Gastroesophageal sphincter (tissue), 3 donors: ENCODE measurements around the gene PCDHB4.

Experiments used
- CTCF ChIP-seq, 4 experiments: fragments of 200-600 bp in 2 of 4; fragments of 450-650 bp in 2 of 4; sonication (generic) in 1 of 4; IDR thresholded peaks; one replicate each; pipeline ENCODE4 v1.5.1; 2017 to 2019; ENCODE audit warnings: antibody characterized with exemption in 4 of 4, mild to moderate bottlenecking in 2 of 4, moderate library complexity in 2 of 4
- POLR2AphosphoS5 ChIP-seq: sonication (generic); formaldehyde crosslinking; IDR thresholded peaks from one replicate; pipeline ENCODE4 v1.6.1; 2017; ENCODE audit warnings: antibody characterized with exemption

- peak in 2 of 4 experiments; percentile 33 to 36 for TF ChIP-seq CTCF (IDR thresholded peaks at IDR 0.05)
- no peak for TF ChIP-seq POLR2AphosphoS5
These were observed at the start of gene PCDHB4 for GRCh38 chr5:141121563-141121962.
